Fibroblast of lung (primary cell): ENCODE data around the gene MRPS35. TPM values are rescaled to one million over a fixed set of nuclear protein-coding genes. Genes with fewer than 3 reads are reported as not detected.

Experiments
- DNase-seq, 2 donors: peaks; one replicate each; pipeline versions ENCODE4 v3.0.0 to v3.0.0-alpha.2; 2010; ENCODE audit warnings: low read depth in 2 of 2
- H2AFZ ChIP-seq: 2 replicates; pipeline ENCODE4 v1.5.1; 2012; ENCODE audit warnings: low read length, control low read depth, inconsistent platforms
- H3K27ac ChIP-seq: 2 replicates; pipeline ENCODE4 v1.5.1; 2011; ENCODE audit warnings: low read length, control low read depth; ENCODE audit not compliant: insufficient read depth
- H3K27me3 ChIP-seq: 2 replicates; pipeline ENCODE4 v1.5.1; 2011; ENCODE audit warnings: mild to moderate bottlenecking, low read length; ENCODE audit not compliant: control insufficient read depth, insufficient read depth
- H3K36me3 ChIP-seq: 2 replicates; pipeline ENCODE4 v1.5.1; 2011; ENCODE audit warnings: low read length; ENCODE audit not compliant: control insufficient read depth, insufficient read depth
- H3K4me1 ChIP-seq: 2 replicates; pipeline ENCODE4 v1.5.1; 2011; ENCODE audit warnings: low read length; ENCODE audit not compliant: control insufficient read depth, insufficient read depth; ENCODE audit errors: extremely low read depth
- H3K4me2 ChIP-seq: 2 replicates; pipeline ENCODE4 v1.5.1; 2011; ENCODE audit warnings: low read length, control low read depth; ENCODE audit not compliant: insufficient read depth; ENCODE audit errors: extremely low read depth
- H3K4me3 ChIP-seq, 4 experiments: fragments of 200-600 bp in 1 of 4; sonication (generic) in 1 of 4; replicated peaks in 1 of 4; 2 replicates each; pipeline ENCODE4 v1.5.1; 2011 to 2016; ENCODE audit warnings: low read length in 4 of 4, low read depth in 3 of 4, mild to moderate bottlenecking in 3 of 4, control low read depth in 2 of 4, inconsistent platforms in 1 of 4, mixed read lengths in 1 of 4; ENCODE audit not compliant: insufficient read depth in 1 of 4; ENCODE audit errors: control extremely low read depth in 1 of 4
- H3K79me2 ChIP-seq: 2 replicates; pipeline ENCODE4 v1.5.1; 2012; ENCODE audit warnings: mild to moderate bottlenecking, low read length, inconsistent platforms; ENCODE audit not compliant: control insufficient read depth, insufficient read depth
- H3K9ac ChIP-seq: 2 replicates; pipeline ENCODE4 v1.5.1; 2011; ENCODE audit warnings: mild to moderate bottlenecking, low read length, control low read depth; ENCODE audit not compliant: insufficient read depth
- H3K9me3 ChIP-seq: 2 replicates; pipeline ENCODE4 v1.5.1; 2012; ENCODE audit warnings: low read depth, low read length; ENCODE audit not compliant: control insufficient read depth, insufficient read depth
- H4K20me1 ChIP-seq: 2 replicates; pipeline ENCODE4 v1.5.1; 2011; ENCODE audit warnings: low read length; ENCODE audit not compliant: control insufficient read depth, insufficient read depth; ENCODE audit errors: extremely low read depth
- EZH2 ChIP-seq: IDR thresholded peaks from 2 replicates; pipeline ENCODE4 v1.5.1; 2012; ENCODE audit warnings: low read length, control low read depth, mild to moderate bottlenecking; ENCODE audit errors: missing control alignments
- polyA plus RNA-seq, 2 donors: library from polyadenylated mRNA; depleted of rRNA in 1 of 2; stranded (reverse) in 1 of 2; unstranded in 1 of 2; fragments of >200 nt; gene quantifications; 2 replicates each; pipeline ENCODE4 v1.2.1, GENCODE V29; 2011 to 2012; ENCODE audit warnings: missing spikeins in 1 of 2
- total RNA-seq: library from RNA; depleted of rRNA; stranded (reverse); fragments of >200 nt; gene quantifications from 2 replicates; pipeline ENCODE4 v1.2.1, GENCODE V29; 2014
- TF ChIP-seq, protein P1 (sequence below), 2 donors: IDR thresholded peaks in 1 of 2; conservative IDR thresholded peaks in 1 of 2; 1 replicate in 1 of 2; 2 replicates in 1 of 2; pipeline ENCODE4 v1.5.1; 2011 to 2012; ENCODE audit warnings: low read length in 2 of 2, control low read depth in 1 of 2, inconsistent platforms in 1 of 2, low read depth in 1 of 2, mild to moderate bottlenecking in 1 of 2

MRPS35 gene
- total and polyA plus RNA-seq, 2 donors (not counting 1 experiment from before 2014, with no cell fraction given) = 52.5 to 70.7 TPM

DNA sequence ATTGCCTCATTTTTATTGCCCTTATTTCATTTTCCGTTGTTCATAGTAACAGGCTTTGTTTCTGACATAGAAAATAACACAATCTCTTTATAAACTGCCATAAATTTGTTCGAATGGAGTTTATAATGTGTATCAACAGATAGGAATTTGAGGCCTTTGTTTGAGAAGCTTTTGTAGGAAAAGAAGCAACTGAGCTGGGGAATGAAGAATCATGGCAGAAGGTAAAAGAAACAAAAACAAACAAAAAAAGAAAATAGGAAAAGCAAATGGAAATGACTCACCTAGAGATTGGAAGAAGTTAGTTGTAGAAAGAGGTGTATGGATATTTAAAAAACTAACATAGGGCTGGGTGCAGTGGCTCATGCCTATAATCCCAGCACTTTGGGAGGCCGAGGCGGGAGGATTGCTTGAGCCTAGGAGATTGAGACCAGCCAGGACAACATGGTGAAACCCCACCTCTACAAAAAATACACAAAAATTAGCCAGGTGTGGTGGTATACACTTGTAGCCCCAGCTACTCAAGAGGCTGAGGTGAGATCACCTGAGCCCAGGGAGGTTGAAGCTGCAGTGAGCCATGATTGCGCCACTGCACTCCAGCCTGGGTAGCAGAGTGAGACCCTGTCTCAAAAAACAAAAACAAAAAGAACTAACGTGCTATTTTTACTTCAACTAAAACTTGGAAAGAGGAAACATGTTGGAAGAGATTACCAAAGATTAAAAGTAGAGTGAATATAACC is 14.9 kb upstream of the MRPS35 start:
- TF ChIP-seq EZH2 = no peak
- TF ChIP-seq, protein P1, sequence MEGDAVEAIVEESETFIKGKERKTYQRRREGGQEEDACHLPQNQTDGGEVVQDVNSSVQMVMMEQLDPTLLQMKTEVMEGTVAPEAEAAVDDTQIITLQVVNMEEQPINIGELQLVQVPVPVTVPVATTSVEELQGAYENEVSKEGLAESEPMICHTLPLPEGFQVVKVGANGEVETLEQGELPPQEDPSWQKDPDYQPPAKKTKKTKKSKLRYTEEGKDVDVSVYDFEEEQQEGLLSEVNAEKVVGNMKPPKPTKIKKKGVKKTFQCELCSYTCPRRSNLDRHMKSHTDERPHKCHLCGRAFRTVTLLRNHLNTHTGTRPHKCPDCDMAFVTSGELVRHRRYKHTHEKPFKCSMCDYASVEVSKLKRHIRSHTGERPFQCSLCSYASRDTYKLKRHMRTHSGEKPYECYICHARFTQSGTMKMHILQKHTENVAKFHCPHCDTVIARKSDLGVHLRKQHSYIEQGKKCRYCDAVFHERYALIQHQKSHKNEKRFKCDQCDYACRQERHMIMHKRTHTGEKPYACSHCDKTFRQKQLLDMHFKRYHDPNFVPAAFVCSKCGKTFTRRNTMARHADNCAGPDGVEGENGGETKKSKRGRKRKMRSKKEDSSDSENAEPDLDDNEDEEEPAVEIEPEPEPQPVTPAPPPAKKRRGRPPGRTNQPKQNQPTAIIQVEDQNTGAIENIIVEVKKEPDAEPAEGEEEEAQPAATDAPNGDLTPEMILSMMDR (conservative IDR thresholded peaks at IDR 0.05 in 1 of 2, IDR thresholded peaks at IDR 0.05 in 1 of 2; ENCODE audit: low read depth in 1 of 2, low read length in 2 of 2) = no peak

DNA sequence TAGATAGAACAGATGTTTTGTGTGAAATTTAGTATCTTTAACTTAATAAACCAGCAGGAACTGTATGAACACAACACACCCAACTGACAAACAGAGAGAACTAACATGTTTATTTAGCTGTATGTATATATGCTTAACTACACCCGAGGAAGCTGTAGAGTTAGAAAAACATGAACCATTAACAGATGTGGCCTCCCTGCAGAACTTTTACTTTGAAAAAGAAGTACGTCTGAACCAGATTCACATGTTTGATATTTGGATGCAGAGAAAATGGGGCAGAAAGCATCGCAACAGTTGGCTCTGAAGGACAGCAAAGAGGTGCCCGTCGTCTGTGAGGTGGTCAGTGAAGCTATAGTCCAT is 14.4 kb upstream of the MRPS35 start, which contains the start of gene REP15:
Gene REP15, plus strand, starts transcription at position 155 of the 360 bp plus-strand sequence. Its CDS starts 116 bp downstream, at position 271.
- Histone ChIP-seq H4K20me1 (no peaks in the 10 kb centered on the region), H3K79me2 (no peaks in the 10 kb centered on the region), H3K27me3 (no peaks in the 10 kb centered on the region), H3K4me3 (no peak within 1 kb of the TSS), H3K4me1 (no peaks in the 10 kb centered on the region), H3K9me3 (no peaks in the 10 kb centered on the region), H3K36me3 (peaks cover 2% of the 10 kb centered on the region), H3K4me2 (no peak within 1 kb of the TSS), H2AFZ (no peak within 1 kb of the TSS), H3K27ac (no peak within 1 kb of the TSS), H3K9ac (no peak within 1 kb of the TSS)
- TF ChIP-seq, protein P1 (conservative IDR thresholded peaks at IDR 0.05 in 1 of 2, IDR thresholded peaks at IDR 0.05 in 1 of 2; ENCODE audit: low read depth in 1 of 2, low read length in 2 of 2) = no peak
- TF ChIP-seq EZH2 = no peak
- no peak for DNase-seq

More for the DNA sequence above, 14.9 kb upstream of the MRPS35 start:
- no peak overlapping the region for H3K4me2 ChIP-seq
- H3K9ac ChIP-seq = no peak overlapping the region
- DNase-seq = no peak
- no peaks in the 10 kb centered on the region for H4K20me1 ChIP-seq
- no peaks in the 10 kb centered on the region for H3K27me3 ChIP-seq
- no peak overlapping the region for H3K4me3 ChIP-seq
- peaks cover 3% of the 10 kb centered on the region for H3K36me3 ChIP-seq
- H2AFZ ChIP-seq = no peak overlapping the region
- H3K27ac ChIP-seq = no peak overlapping the region
- no peaks in the 10 kb centered on the region for H3K9me3 ChIP-seq
- no peaks in the 10 kb centered on the region for H3K4me1 ChIP-seq
- no peaks in the 10 kb centered on the region for H3K79me2 ChIP-seq

DNA sequence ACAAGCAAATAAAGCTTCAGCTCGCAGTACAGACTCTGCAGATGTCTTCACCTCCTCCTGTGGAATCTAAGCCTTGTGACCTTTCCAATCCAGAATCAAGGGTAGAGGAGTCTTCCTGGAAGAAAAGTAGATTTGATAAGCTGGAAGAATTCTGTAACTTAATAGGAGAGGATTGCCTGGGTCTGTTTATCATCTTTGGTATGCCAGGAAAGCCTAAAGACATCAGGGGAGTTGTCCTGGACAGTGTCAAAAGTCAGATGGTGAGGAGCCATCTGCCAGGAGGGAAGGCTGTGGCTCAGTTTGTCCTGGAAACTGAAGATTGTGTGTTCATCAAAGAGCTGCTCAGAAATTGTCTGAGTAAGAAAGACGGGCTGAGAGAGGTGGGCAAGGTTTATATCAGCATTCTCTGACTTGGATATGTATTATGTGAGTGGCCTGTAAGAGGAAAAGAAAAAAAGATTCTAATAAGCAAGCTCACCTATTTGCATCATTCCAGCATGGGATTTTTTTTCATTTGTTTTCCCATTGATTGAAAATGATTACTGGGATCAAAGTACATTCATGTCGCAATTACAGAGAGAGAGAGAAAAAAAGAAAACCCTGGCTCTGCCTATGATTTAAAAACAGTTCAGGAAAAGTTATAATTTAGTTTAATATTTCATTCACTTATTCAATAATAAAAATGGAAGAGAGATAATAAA is 13.6 kb upstream of the MRPS35 start:
- H3K79me2 ChIP-seq = no peaks in the 10 kb centered on the region
- no peaks in the 10 kb centered on the region for H3K36me3 ChIP-seq
- no peak for DNase-seq

More for the DNA sequence above, 13.6 kb upstream of the MRPS35 start:
- Histone ChIP-seq H3K4me2 (no peak overlapping the region), H3K27me3 (no peaks in the 10 kb centered on the region), H3K9me3 (no peaks in the 10 kb centered on the region), H3K27ac (no peak overlapping the region), H2AFZ (no peak overlapping the region), H3K9ac (no peak overlapping the region), H4K20me1 (no peaks in the 10 kb centered on the region), H3K4me1 (no peaks in the 10 kb centered on the region), H3K4me3 (no peak overlapping the region)
- TF ChIP-seq EZH2 = no peak
- TF ChIP-seq, protein P1 (conservative IDR thresholded peaks at IDR 0.05 in 1 of 2, IDR thresholded peaks at IDR 0.05 in 1 of 2; ENCODE audit: low read depth in 1 of 2, low read length in 2 of 2) = no peak
